Loucy (cell line): ENCODE results near the gene OR4N5.

Source experiments
- H2AFZ ChIP-seq: fragments of 200-600 bp; sonication (generic); 2 replicates; pipeline ENCODE4 v1.6.0; 2016; ENCODE audit warnings: antibody characterized with exemption, mild to moderate bottlenecking, low read length, moderate library complexity
- H3F3A ChIP-seq: fragments of 200-600 bp; 2 replicates; pipeline ENCODE4 v1.6.0; 2016; ENCODE audit warnings: antibody characterized with exemption, low read depth, mild to moderate bottlenecking
- H3K27me3 ChIP-seq: fragments of 200-600 bp; sonication (generic); 2 replicates; pipeline ENCODE4 v1.6.1; 2014; ENCODE audit warnings: low read length, mild to moderate bottlenecking; ENCODE audit not compliant: insufficient read depth, poor library complexity, severe bottlenecking
- H3K36me3 ChIP-seq: fragments of 200-600 bp; sonication (generic); 2 replicates; pipeline ENCODE4 v1.6.1; 2016; ENCODE audit warnings: low read length; ENCODE audit not compliant: insufficient read depth
- H3K4me1 ChIP-seq: fragments of 200-600 bp; sonication (generic); 2 replicates; pipeline ENCODE4 v1.5.1; 2014; ENCODE audit warnings: low read length, mild to moderate bottlenecking; ENCODE audit not compliant: insufficient read depth, poor library complexity, severe bottlenecking
- H3K4me2 ChIP-seq: fragments of 200-600 bp; sonication (generic); 2 replicates; pipeline ENCODE4 v1.6.0; 2014; ENCODE audit warnings: antibody characterized with exemption, low read length, low read depth, mild to moderate bottlenecking; ENCODE audit not compliant: poor library complexity, severe bottlenecking
- H3K4me3 ChIP-seq: fragments of 200-600 bp; sonication (generic); 2 replicates; pipeline ENCODE4 v1.5.1; 2014; ENCODE audit warnings: low read length, mild to moderate bottlenecking, mixed read lengths; ENCODE audit not compliant: poor library complexity, severe bottlenecking
- H3K79me2 ChIP-seq: fragments of 200-600 bp; sonication (generic); 2 replicates; pipeline ENCODE4 v1.6.1; 2014; ENCODE audit warnings: low read length; ENCODE audit not compliant: insufficient read depth
- H3K9ac ChIP-seq: fragments of 200-600 bp; sonication (generic); 2 replicates; pipeline ENCODE4 v1.6.0; 2014; ENCODE audit warnings: mild to moderate bottlenecking, low read depth, low read length, moderate library complexity; ENCODE audit not compliant: poor library complexity, severe bottlenecking
- H3K9me2 ChIP-seq: fragments of 200-600 bp; sonication (generic); replicated peaks from 2 replicates; pipeline ENCODE4 v1.6.1; 2016; ENCODE audit warnings: low read depth, low read length, mixed read lengths
- H3K9me3 ChIP-seq: fragments of 200-600 bp; sonication (generic); 2 replicates; pipeline ENCODE4 v1.6.1; 2014; ENCODE audit warnings: mild to moderate bottlenecking, antibody characterized with exemption, low read length, low read depth; ENCODE audit not compliant: insufficient read depth
- H4K20me1 ChIP-seq: fragments of 200-600 bp; sonication (generic); 2 replicates; pipeline ENCODE4 v1.6.0; 2014; ENCODE audit warnings: antibody characterized with exemption, low read length, mild to moderate bottlenecking; ENCODE audit not compliant: insufficient read depth, poor library complexity, severe bottlenecking
- EZH2phosphoT487 ChIP-seq: fragments of 200-600 bp; IDR thresholded peaks from 2 replicates; pipeline ENCODE4 v1.6.1; 2018; ENCODE audit warnings: antibody characterized with exemption, mild to moderate bottlenecking, moderate library complexity, borderline replicate concordance
- TF ChIP-seq, protein P1 (sequence below): fragments of 200-600 bp; sonication (generic); conservative IDR thresholded peaks from 2 replicates; pipeline ENCODE4 v1.5.1; 2014; ENCODE audit warnings: mild to moderate bottlenecking, antibody characterized with exemption, low read length

The OR4N5 gene

DNA sequence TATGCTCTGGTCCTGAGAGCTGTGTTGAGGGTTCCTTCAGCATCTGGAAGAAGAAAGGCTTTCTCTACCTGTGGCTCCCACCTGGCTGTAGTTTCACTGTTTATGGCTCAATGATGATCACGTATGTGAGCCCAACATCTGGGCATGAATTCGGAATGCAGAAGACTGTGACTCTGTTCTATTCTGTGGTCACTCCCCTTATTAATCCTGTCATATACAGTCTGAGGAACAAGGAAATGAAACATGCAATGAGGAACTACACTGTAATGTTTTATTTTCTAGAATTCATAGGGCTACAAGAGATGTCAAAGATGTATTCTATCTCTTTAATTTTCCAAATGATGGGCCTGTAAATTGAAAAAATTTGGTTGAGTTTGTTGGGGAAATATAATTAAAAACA is 41.3 kb downstream of the OR4N5 start:
- no peaks in the 10 kb centered on the region for H3K27me3 ChIP-seq
- H4K20me1 ChIP-seq = no peaks in the 10 kb centered on the region
- no peak overlapping the region for H3K4me2 ChIP-seq
- no peak overlapping the region for H3K4me3 ChIP-seq
- no peak for TF ChIP-seq EZH2phosphoT487
- TF ChIP-seq, protein P1, sequence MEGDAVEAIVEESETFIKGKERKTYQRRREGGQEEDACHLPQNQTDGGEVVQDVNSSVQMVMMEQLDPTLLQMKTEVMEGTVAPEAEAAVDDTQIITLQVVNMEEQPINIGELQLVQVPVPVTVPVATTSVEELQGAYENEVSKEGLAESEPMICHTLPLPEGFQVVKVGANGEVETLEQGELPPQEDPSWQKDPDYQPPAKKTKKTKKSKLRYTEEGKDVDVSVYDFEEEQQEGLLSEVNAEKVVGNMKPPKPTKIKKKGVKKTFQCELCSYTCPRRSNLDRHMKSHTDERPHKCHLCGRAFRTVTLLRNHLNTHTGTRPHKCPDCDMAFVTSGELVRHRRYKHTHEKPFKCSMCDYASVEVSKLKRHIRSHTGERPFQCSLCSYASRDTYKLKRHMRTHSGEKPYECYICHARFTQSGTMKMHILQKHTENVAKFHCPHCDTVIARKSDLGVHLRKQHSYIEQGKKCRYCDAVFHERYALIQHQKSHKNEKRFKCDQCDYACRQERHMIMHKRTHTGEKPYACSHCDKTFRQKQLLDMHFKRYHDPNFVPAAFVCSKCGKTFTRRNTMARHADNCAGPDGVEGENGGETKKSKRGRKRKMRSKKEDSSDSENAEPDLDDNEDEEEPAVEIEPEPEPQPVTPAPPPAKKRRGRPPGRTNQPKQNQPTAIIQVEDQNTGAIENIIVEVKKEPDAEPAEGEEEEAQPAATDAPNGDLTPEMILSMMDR = no peak
- H3K9me3 ChIP-seq = no peaks in the 10 kb centered on the region
- no peaks in the 10 kb centered on the region for H3K9me2 ChIP-seq
- no peak overlapping the region for H3K9ac ChIP-seq
- no peak overlapping the region for H2AFZ ChIP-seq
- H3K4me1 ChIP-seq = no peaks in the 10 kb centered on the region
- no peaks in the 10 kb centered on the region for H3K79me2 ChIP-seq
- no peaks in the 10 kb centered on the region for H3K36me3 ChIP-seq
- no peaks in the 10 kb centered on the region for H3F3A ChIP-seq

DNA sequence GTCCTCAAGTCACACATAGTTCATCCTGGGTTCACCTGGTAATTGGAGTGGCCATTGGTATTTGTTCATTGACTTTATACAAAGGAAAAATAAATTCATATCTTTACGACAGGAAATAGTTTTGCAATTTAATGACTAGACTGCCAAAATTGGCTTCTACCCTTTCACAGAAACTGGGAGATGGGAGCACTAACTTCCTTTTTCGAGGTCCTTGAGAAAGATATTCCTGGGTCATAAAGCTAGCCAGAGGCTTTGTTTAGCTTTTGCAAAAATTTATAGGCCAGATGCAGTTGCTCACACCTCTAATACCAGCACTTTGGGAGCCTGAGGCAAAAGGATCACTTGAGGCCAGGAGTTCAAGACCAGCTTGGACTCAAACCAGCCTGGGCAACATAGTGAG is 41.9 kb downstream of the OR4N5 start:
- H3K4me3 ChIP-seq = no peak overlapping the region
- no peaks in the 10 kb centered on the region for H4K20me1 ChIP-seq
- H3K9me2 ChIP-seq = no peaks in the 10 kb centered on the region
- no peaks in the 10 kb centered on the region for H3K9me3 ChIP-seq
- no peak overlapping the region for H3K4me2 ChIP-seq
- no peaks in the 10 kb centered on the region for H3F3A ChIP-seq
- no peaks in the 10 kb centered on the region for H3K36me3 ChIP-seq
- no peak overlapping the region for H3K9ac ChIP-seq
- no peaks in the 10 kb centered on the region for H3K79me2 ChIP-seq
- H2AFZ ChIP-seq = no peak overlapping the region
- no peaks in the 10 kb centered on the region for H3K27me3 ChIP-seq
- TF ChIP-seq, protein P1 = no peak
- TF ChIP-seq EZH2phosphoT487 = no peak
- H3K4me1 ChIP-seq = no peaks in the 10 kb centered on the region

DNA sequence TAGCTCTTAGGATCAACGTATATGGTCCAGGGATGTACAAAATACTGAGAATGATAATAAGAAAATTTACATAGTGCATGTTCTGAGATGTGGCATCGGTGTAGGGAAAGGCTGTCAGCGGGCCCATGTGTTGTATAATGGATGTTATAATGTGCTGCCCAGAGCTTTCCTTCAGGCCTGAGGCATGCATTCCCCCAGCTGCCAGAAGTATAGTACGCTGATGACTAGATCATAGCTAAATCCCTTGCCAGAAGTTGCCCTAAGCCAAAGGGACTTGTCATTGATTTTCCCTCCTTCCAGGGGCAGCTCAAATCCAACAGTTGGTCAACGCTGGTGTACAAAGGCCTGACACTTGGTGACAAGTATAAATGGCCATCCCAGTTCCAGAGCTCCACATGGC is 45.6 kb downstream of the OR4N5 start:
- Histone ChIP-seq H2AFZ (no peak overlapping the region), H3F3A (no peaks in the 10 kb centered on the region), H3K36me3 (no peaks in the 10 kb centered on the region), H3K27me3 (no peaks in the 10 kb centered on the region), H3K4me2 (no peak overlapping the region), H3K4me1 (no peaks in the 10 kb centered on the region), H3K79me2 (no peaks in the 10 kb centered on the region), H3K9me3 (no peaks in the 10 kb centered on the region), H3K9me2 (no peaks in the 10 kb centered on the region), H3K9ac (no peak overlapping the region), H3K4me3 (no peak overlapping the region), H4K20me1 (no peaks in the 10 kb centered on the region)
- TF ChIP-seq EZH2phosphoT487 = no peak
- TF ChIP-seq, protein P1 = no peak
